ENCODE measurements around the gene LSG1.
"Not testable (repeated sequence)": the region's sequence is repeated elsewhere in the genome, so short reads cannot be mapped to it uniquely, and the experiment has no call there.

The LSG1 gene

DNA sequence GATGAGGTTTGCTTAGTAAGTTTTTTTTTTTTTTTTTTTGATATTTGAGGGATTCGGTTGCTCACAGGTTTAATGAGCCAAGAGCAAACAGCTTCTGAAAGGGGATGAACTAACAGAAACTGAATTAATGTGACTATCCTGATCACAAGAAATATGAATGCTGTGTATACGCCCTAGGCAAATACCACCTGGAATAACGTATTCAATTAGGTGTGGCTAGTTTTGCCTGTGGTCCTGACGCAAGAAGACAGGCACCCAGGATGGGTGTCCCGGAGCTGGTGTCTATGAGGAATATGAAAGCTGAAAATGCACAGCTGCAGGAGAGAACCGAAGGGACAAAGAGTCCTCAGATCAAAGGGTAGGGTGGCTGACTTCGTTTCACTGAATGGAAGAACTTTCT lies 14.6 kb downstream of the LSG1 start:
- no peak for DNase-seq (ENCODE audit: low read depth)

GRCh38 chr3:194654443-194654842 lies 17.5 kb downstream of the LSG1 start:
- no peak for DNase-seq (ENCODE audit: low read depth)

DNA sequence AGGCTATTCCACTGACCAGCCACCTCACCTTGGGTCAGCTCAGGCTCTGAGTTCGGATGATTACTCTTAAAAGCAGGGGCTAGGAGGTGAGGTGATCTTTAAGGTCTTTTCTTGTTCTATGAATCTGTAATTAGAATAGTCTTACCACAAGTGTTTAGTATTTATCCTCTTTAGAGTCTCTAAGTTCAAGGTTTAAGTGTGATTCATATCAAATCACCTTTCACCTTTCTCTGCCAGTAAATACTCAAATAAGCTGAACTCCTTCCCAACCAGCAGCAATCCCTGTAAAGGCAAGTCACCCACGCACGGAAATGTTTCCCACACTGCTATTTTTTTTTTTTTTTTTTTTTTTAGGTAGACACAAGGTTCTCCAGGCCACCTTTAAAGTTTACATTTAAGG lies 24.2 kb downstream of the LSG1 start:
- no peak for DNase-seq (ENCODE audit: low read depth)

DNA sequence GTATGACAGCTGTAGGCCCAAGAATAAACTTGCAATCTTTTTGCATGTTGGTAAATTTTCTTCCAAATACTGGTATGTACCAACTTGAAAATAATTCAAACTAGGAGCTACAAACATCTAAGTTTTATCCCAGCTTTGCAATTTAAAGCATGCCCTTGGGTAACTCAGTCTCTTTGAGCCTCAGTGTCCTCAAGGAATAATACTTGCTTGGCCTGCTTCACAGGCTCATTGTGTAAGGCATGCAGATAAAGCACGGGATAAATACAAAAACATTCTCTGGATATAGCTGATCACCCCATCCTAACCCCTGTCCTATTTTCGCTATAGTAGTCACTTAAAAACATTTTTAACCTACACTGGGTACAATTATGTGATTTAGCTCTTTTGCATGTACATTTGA lies 29.2 kb downstream of the LSG1 start:
- DNase-seq (ENCODE audit: low read depth), result no peak

DNA sequence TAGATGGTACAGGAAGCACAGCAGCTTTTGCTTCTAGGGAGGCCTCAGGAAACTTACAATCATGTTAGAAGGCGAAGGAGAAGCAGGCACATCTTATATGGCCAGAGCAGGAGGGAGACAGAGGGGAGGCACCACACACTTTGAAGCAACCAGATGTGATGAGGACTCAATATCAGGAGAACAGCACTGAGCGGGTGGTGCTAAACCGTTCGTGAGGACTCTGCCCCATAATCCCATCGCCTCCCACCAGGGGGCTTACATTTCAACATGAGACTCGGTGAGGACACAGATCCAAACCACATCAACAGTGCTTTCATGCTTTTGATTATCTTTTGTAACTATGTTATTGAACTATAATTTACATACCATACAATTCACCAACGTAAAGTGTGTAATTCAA lies 31.2 kb downstream of the LSG1 start:
- DNase-seq (ENCODE audit: low read depth), result peak; percentile 15

DNA sequence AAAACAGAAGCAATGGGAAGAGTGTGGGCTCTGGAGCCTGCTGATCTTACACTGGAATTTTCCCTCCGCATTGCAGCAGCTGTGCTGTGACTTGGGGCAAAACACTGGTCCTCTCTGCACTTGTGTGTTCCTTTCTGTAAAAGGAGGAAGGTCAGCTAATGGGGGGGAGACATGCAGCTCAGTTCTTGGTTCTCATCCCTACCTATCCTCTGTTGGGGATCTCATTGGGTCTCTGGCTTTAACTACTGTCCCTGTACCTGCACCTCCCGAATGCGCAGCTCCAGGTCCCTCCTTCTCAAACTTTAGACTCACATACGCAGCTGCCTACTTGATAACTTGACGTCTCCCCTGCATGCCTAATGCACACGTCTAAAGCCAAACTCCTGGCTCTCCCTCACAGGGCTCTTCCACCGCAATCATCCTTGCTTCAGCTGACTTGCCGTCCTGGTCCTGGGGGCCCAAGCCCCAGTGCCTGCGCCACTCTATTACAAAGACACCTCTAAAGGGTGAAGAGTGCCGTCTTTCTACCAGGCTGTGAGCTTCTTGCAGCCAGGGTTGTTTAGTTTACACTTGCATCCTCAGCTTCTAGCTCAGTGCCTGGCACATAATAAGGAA lies 32.9 kb downstream of the LSG1 start:
- DNase-seq (ENCODE audit: low read depth), result no peak

- DNase-seq (ENCODE audit: low read depth), result no peak
These were observed 34.2 kb downstream of the LSG1 start for GRCh38 chr3:194637541-194638400.

- no peak for DNase-seq (ENCODE audit: low read depth)
These were observed 34.9 kb downstream of the LSG1 start for GRCh38 chr3:194637066-194637465.

DNA sequence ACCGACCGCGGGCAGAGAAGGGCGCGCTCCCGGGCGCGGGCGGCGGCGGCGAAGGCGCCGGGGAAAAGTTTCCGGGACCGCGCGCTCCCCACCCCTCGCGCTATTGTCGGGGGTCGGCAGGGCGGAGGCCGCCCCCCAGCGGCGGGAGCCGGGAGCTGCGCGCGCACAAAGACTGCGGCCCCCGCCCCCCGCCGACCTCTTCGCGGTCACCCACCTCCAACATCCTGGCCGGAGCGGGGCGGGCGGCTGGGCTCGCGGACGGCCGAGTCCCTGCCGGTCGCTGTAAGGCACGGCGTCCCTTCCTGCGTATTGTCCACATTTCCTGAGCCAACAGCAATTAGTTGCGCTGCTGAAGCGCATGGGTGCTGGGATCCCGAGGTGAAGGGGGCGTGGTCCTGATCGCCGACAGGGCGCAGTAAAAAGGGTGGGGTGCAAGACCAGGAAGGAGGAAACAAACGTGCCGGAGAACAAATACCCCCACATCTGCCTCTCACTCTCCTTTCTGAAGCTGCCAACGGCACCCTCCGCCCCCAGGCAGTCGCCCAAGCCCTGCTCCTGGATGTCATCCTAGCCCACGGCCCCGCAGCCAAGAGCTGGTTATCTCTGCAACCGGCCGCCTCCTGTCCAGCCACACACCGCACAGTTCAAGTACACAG lies 38.5 kb downstream of the LSG1 start, which contains the start of gene TMEM44:
TMEM44 (minus strand) TSS at position 71 of the 656 bp plus-strand sequence. CDS start 204 bp downstream, outside the sequence.
- DNase-seq (ENCODE audit: low read depth), result peak; percentile 39

DNA sequence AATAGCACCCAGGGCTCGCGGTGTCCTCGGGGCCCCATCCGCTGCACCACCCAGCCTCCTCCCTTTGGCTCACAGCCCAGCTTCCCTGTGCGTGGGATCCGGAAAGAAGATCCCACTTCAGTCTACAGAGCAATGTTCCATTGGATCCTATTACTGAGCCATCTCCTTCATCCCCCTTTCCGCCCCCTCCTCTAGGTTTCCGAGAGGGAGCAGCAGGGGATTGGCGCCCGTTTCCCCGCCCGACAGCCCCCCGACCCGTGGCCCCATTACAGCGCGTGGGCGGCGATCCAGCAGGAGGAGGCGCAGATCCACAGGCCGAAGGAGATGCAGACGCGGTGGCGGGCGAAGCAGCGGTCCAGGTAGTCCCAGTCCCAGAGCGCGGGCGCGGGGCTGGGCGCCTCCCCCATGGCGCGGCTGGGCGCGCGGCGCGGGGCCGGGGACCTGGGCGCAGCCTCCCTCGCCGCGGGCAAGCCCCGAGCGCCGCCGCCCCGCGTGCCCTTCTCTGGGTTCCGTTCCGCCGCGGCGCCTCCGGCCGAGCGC lies 39.1 kb downstream of the LSG1 start:
- peak; percentile 2 for DNase-seq (ENCODE audit: low read depth)

GRCh38 chr3:194632226-194632808 lies 39.7 kb downstream of the LSG1 start:
- DNase-seq (ENCODE audit: low read depth), result no peak

GRCh38 chr3:194631696-194632095 lies 40.3 kb downstream of the LSG1 start:
- no peak for DNase-seq (ENCODE audit: low read depth)

- DNase-seq (ENCODE audit: low read depth), result not testable (repeated sequence)
These were observed 41.3 kb downstream of the LSG1 start for GRCh38 chr3:194630681-194631080.

GRCh38 chr3:194624956-194625355 lies 47.0 kb downstream of the LSG1 start:
- no peak for DNase-seq (ENCODE audit: low read depth)

DNA sequence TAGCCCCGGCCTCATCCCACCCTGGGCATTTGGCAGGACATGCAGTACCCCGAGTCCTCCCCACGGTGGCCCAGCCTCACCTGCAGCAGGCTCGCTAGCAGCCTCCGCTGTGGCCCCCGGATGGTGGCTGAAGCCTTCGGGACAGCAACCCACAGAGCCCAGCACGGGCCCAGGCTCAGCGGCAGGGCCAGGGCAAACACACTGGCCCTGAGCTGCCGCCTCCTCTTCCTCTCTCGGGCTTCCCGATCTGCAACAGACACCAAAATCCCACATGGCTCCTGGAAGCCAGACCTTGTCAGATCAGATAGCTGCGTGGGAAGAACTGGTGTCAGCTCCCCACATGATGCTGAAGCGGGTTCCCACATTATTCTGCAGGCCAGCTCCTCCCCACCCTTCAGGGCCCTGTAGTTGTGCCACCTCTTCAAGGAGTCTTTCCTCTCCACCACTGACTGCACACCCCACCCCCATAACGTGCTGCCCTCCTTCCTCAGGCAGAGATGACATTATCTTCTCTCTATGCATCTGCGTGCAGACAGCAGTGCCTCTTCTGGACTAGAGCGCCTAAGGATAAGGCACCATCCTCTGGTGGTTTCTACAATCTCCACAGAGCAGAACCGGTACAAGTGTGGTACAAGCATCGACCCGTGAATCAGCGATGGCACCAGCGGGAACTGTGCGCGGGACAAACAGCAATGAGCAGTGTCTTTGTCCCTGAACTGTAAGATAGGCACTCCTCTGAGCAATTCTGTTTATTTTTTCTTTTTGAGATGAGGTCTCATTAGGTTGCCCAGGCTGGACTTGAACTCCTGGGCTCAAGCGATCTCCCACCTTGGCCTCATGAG lies 48.3 kb downstream of the LSG1 start:
- DNase-seq (ENCODE audit: low read depth), result no peak

DNA sequence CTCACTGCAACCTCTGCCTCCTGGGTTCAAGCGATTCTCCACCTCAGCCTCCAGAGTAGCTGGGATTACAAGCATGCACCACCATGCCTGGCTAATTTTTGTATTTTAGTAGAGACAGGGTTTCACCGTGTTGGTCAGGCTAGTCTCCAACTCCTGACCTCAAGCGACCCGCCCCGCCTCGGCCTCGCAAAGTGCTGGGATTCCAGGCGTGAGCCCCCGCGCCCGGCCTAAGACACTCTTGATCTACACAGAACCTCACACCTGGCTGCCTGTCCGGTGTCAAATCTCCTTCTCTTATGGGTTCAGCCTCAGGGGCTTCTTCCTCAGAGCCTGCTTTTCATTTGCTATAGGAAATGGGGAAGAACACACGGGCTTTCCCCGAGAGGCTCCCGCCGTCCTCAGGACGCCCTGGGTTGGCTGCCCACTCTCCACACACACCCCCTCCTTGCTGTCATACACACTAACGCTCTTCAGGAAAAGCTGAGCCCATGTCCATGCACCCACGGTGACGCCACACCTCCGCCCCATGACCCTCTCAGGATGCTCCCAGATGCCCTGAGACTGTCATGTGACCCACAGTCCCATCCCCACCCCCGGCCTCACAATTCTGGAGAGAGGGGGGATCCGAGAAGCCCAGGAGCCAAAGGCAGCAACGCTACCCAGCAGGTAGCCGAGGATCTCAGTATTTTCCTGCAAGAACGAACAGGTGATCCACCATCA lies 49.2 kb downstream of the LSG1 start:
- no peak for DNase-seq (ENCODE audit: low read depth)

- no peak for DNase-seq (ENCODE audit: low read depth)
These were observed 50.0 kb downstream of the LSG1 start for GRCh38 chr3:194621947-194622346.

GRCh38 chr3:194620196-194620595 lies 51.8 kb downstream of the LSG1 start:
- DNase-seq (ENCODE audit: low read depth), result no peak

DNA sequence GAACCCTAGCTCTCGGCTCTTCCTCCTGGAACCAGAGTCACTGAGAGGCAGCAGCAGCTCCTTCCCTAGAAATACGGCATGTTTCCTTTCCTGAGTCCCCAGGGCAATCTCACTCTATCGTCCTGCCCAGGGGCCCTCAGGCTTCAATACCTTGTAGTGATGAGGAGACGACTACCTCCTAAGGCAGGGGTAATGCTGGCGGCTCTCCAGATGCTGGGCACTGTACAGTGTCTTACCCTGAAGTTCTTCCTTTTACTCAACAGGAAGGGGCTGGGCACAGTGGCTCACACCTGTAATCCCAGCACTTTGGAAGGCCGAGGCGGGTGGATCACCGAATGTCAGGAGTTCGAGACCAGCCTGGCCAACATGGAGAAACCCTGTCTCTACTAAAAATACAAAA lies 52.2 kb downstream of the LSG1 start:
- no peak for DNase-seq (ENCODE audit: low read depth)

DNA sequence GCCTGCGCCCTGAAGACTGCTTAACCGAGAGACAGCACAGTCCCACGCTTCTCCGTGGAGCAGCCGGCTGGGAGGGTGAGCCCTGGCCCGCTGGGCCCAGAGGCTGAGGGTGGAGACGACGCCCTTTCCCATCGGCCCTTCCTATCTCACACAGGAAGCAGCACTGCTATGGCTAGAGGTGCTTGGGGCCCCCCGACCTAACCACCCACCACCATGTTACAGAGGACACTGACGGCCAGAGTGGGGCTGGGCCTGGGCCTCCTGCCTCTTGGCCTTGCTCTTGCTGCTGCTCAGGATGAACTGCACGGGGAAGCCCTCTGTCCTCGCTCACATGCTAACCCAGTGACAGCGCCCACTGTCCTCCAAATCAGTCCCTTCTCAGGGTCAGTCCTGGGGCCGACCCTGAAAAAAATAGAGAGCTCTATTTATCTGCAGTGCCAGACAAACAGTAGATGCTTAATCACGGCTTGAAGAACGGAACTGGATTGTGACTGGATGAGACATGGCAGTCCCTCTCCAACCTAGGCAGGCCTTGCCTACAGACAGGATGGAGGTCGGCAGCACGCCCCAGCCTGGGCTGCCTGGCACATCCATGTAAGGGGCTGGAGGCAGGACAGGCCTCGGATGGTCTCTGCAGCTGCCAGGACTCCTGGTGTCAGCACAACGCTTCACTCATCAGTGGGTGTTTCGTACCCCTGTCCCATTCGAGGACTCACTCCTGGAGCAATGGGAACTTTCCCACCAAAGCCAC lies 53.0 kb downstream of the LSG1 start:
- no peak for DNase-seq (ENCODE audit: low read depth)
